ENCODE results near the gene RETREG3. TPM values are rescaled to one million over a fixed set of nuclear protein-coding genes. Genes with fewer than 3 reads are reported as not detected.

RETREG3 gene
- total RNA-seq, 2 donors from 2014 or later = 36.9 to 42.0 TPM

GRCh38 chr17:42651392-42651791, 42.2 kb upstream of the RETREG3 start:
- Histone ChIP-seq H3K9me3 (no peaks in the 10 kb centered on the region), H3K27ac (peak overlapping the region in 1 of 4 donors; percentile 48), H3K36me3 (replicated peaks in 1 of 2; ENCODE audit: insufficient read depth in 1 of 2, low read depth in 2 of 2) (no peaks in the 10 kb centered on the region), H3K4me1 (peaks cover 40% of the 10 kb centered on the region), H3K4me3 (no peak overlapping the region), H3K27me3 (no peaks in the 10 kb centered on the region)
- no peak for TF ChIP-seq CTCF (IDR thresholded peaks at IDR 0.05)
- no peak for TF ChIP-seq POLR2A (IDR thresholded peaks at IDR 0.05)
- WGBS, 2 donors = 72 to 73% methylated on average over 4 of the region's 4 CpGs
- DNase-seq = no peak
- intact Hi-C loops (cut with DNase I) = no loop called here
- no peak for ATAC-seq

GRCh38 chr17:42647778-42648177, 38.6 kb upstream of the RETREG3 start:
- intact Hi-C loops (cut with DNase I) = no loop called here
- Histone ChIP-seq H3K36me3 (replicated peaks in 1 of 2; ENCODE audit: insufficient read depth in 1 of 2, low read depth in 2 of 2) (no peaks in the 10 kb centered on the region), H3K9me3 (no peaks in the 10 kb centered on the region), H3K27me3 (no peaks in the 10 kb centered on the region), H3K4me3 (no peak overlapping the region), H3K4me1 (peaks cover 19% of the 10 kb centered on the region), H3K27ac (no peak overlapping the region)
- 81 to 91% methylated on average over 5 of the region's 5 CpGs for WGBS, 2 donors
- TF ChIP-seq POLR2A (IDR thresholded peaks at IDR 0.05) (no peak), CTCF (IDR thresholded peaks at IDR 0.05) (no peak)
- ATAC-seq = no peak
- no peak for DNase-seq

GRCh38 chr17:42642336-42642735, 33.2 kb upstream of the RETREG3 start:
- WGBS, 2 donors = 30 to 34% methylated on average over 2 of the region's 2 CpGs
- no peak for DNase-seq

GRCh38 chr17:42640121-42640520, 30.9 kb upstream of the RETREG3 start:
- no peak for TF ChIP-seq POLR2A (IDR thresholded peaks at IDR 0.05)
- Histone ChIP-seq H3K36me3 (replicated peaks in 1 of 2; ENCODE audit: insufficient read depth in 1 of 2, low read depth in 2 of 2) (no peaks in the 10 kb centered on the region), H3K4me3 (no peak overlapping the region), H3K27ac (no peak overlapping the region), H3K4me1 (no peaks in the 10 kb centered on the region), H3K27me3 (no peaks in the 10 kb centered on the region), H3K9me3 (no peaks in the 10 kb centered on the region)
- intact Hi-C loops (cut with DNase I) = no loop called here
- no peak for DNase-seq
- WGBS, 2 donors = 88 to 95% methylated on average over 3 to 4 of the region's 4 CpGs
- ATAC-seq = no peak

More at GRCh38 chr17:42642336-42642735, 33.2 kb upstream of the RETREG3 start:
- Histone ChIP-seq H3K27ac (no peak overlapping the region), H3K4me3 (no peak overlapping the region), H3K36me3 (replicated peaks in 1 of 2; ENCODE audit: insufficient read depth in 1 of 2, low read depth in 2 of 2) (no peaks in the 10 kb centered on the region), H3K4me1 (no peaks in the 10 kb centered on the region), H3K27me3 (no peaks in the 10 kb centered on the region), H3K9me3 (no peaks in the 10 kb centered on the region)
- intact Hi-C loops (cut with DNase I) = no loop called here
- no peak for ATAC-seq
- TF ChIP-seq CTCF (IDR thresholded peaks at IDR 0.05) = no peak
- TF ChIP-seq POLR2A (IDR thresholded peaks at IDR 0.05) = no peak

GRCh38 chr17:42639525-42640113, 30.4 kb upstream of the RETREG3 start:
- 84% methylated on average over 4 to 6 of the region's 7 CpGs for WGBS, 2 donors
- no peak overlapping the region for H3K4me3 ChIP-seq
- H3K9me3 ChIP-seq = no peaks in the 10 kb centered on the region
- H3K27me3 ChIP-seq = no peaks in the 10 kb centered on the region
- TF ChIP-seq POLR2A (IDR thresholded peaks at IDR 0.05) = no peak
- no peak for TF ChIP-seq CTCF (IDR thresholded peaks at IDR 0.05)
- ATAC-seq = no peak
- H3K36me3 ChIP-seq (replicated peaks in 1 of 2; ENCODE audit: insufficient read depth in 1 of 2, low read depth in 2 of 2) = no peaks in the 10 kb centered on the region
- no peak overlapping the region for H3K27ac ChIP-seq
- no peaks in the 10 kb centered on the region for H3K4me1 ChIP-seq
- DNase-seq = no peak
- intact Hi-C loops (cut with DNase I) = no loop called here

Data from body of pancreas (tissue), 4 donors.